ENCODE measurements around the gene DIO1. TPM values are rescaled to one million over a fixed set of nuclear protein-coding genes. Genes with fewer than 3 reads are reported as not detected.

DIO1 gene
- polyA plus RNA-seq, 5 donors: 0.39 to 0.95 (median 0.77) TPM

Other genes starting within 250 kb of the DIO1 start
- gene GLIS1, start 155.0 kb upstream of the DIO1 start, polyA plus RNA-seq (ENCODE audit: insufficient read depth in 1 of 5, insufficient read length in 5 of 5, low replicate concordance in 1 of 5): under 1 TPM in 3 of 5 donors, not detected in 2; 0.06 to 0.10 (median 0.06) TPM
- 10 to 100 TPM; 17.1 to 31.3 (median 22.1) TPM for gene NDC1, start 55.9 kb upstream of the DIO1 start, polyA plus RNA-seq (ENCODE audit: insufficient read depth in 1 of 5, insufficient read length in 5 of 5, low replicate concordance in 1 of 5)
- gene YIPF1, start 4.4 kb upstream of the DIO1 start, polyA plus RNA-seq (ENCODE audit: insufficient read depth in 1 of 5, insufficient read length in 5 of 5, low replicate concordance in 1 of 5): 10 to 100 TPM; 25.5 to 28.3 (median 26.7) TPM
- gene IFT25, start 51.5 kb downstream of the DIO1 start, polyA plus RNA-seq (ENCODE audit: insufficient read depth in 1 of 5, insufficient read length in 5 of 5, low replicate concordance in 1 of 5): 10 to 100 TPM; 46.0 to 75.0 (median 53.2) TPM
- 10 to 100 TPM; 31.5 to 38.9 (median 35.1) TPM for gene LRRC42, start 52.2 kb downstream of the DIO1 start, polyA plus RNA-seq (ENCODE audit: insufficient read depth in 1 of 5, insufficient read length in 5 of 5, low replicate concordance in 1 of 5)
- gene LDLRAD1, start 124.0 kb downstream of the DIO1 start, polyA plus RNA-seq (ENCODE audit: insufficient read depth in 1 of 5, insufficient read length in 5 of 5, low replicate concordance in 1 of 5): 1 to 10 TPM in 4 of 5 donors, under 1 TPM in 1; 0.67 to 8.2 (median 4.0) TPM
- 100 to 1,000 TPM; 257 to 347 (median 298) TPM for gene TMEM59, start 159.0 kb downstream of the DIO1 start, polyA plus RNA-seq (ENCODE audit: insufficient read depth in 1 of 5, insufficient read length in 5 of 5, low replicate concordance in 1 of 5)
- 10 to 100 TPM in 4 of 5 donors, 1 to 10 TPM in 1; 8.5 to 13.0 (median 11.9) TPM for gene TCEANC2, start 159.4 kb downstream of the DIO1 start, polyA plus RNA-seq (ENCODE audit: insufficient read depth in 1 of 5, insufficient read length in 5 of 5, low replicate concordance in 1 of 5)